ENCODE data around the gene KRTAP5-7.
"Not testable (repeated sequence)": the region's sequence is repeated elsewhere in the genome, so short reads cannot be mapped to it uniquely, and the experiment has no call there.

GRCh38 chr11:71576688-71577465, 49.8 kb downstream of the KRTAP5-7 start:
- TF ChIP-seq EZH2phosphoT487 (IDR thresholded peaks at IDR 0.05; ENCODE audit: borderline replicate concordance, low read depth); CTCF (IDR thresholded peaks at IDR 0.05); TAF1 (IDR thresholded peaks at IDR 0.05; ENCODE audit: borderline replicate concordance, low read depth, low read length); MXI1 (IDR thresholded peaks at IDR 0.05; ENCODE audit: low read depth, low read length); GABPA (IDR thresholded peaks at IDR 0.05; ENCODE audit: low read depth); PBX3 (IDR thresholded peaks at IDR 0.05); ZBTB33 (IDR thresholded peaks at IDR 0.05; ENCODE audit: borderline replicate concordance, low read depth); TCF12 (IDR thresholded peaks at IDR 0.05); RAD21 (IDR thresholded peaks at IDR 0.05; ENCODE audit: low read length); USF1 (IDR thresholded peaks at IDR 0.05; ENCODE audit: borderline replicate concordance, low read depth); TEAD4 (IDR thresholded peaks at IDR 0.05; ENCODE audit: borderline replicate concordance, insufficient read depth): not testable (repeated sequence)

Measured in SK-N-SH (cell line).